Keratinocyte (primary cell): ENCODE measurements around the gene PPM1B.

Experiments
- CTCF ChIP-seq, 3 experiments: IDR thresholded peaks in 1 of 3; conservative IDR thresholded peaks in 1 of 3; optimal IDR thresholded peaks in 1 of 3; 2 replicates in 2 of 3; 3 replicates in 1 of 3; pipeline versions ENCODE3 to v1.5.1; 2011; ENCODE audit warnings: low read length in 3 of 3, mild to moderate bottlenecking in 3 of 3, moderate library complexity in 2 of 3, control low read depth in 1 of 3, inconsistent platforms in 1 of 3; ENCODE audit not compliant: insufficient read depth in 2 of 3; ENCODE audit errors: extremely low read depth in 1 of 3
- EZH2 ChIP-seq: IDR thresholded peaks from one replicate; pipeline ENCODE4 v1.6.1; 2012; ENCODE audit warnings: inconsistent platforms, mild to moderate bottlenecking, low read length, moderate library complexity

- TF ChIP-seq CTCF (optimal IDR thresholded peaks at IDR 0.05 in 1 of 3, IDR thresholded peaks at IDR 0.05 in 1 of 3, conservative IDR thresholded peaks at IDR 0.05 in 1 of 3; ENCODE audit: extremely low read depth in 1 of 3, insufficient read depth in 2 of 3, low read length in 3 of 3) = no peak
- no peak for TF ChIP-seq EZH2
Measured at GRCh38 chr2:44267796-44268648, 99.3 kb downstream of the PPM1B start.
